Activated T-cell treated with anti-CD3 and anti-CD28 coated beads for 48 hours (primary cell): ENCODE measurements around the gene SMPX.

ENCODE experiments used
- DNase-seq: peaks from one replicate; pipeline ENCODE4 v3.0.0-alpha.2; 2020; ENCODE audit warnings: low read depth

Gene SMPX

GRCh38 chrX:21656587-21657317 lies 101.2 kb downstream of the SMPX start:
- DNase-seq, result no peak
